H9 (cell line): ENCODE data around the gene PUS7. TPM values are rescaled to one million over a fixed set of nuclear protein-coding genes. Genes with fewer than 3 reads are reported as not detected.

Experiments used
- DNase-seq: peaks from one replicate; pipeline ENCODE4 v3.0.0-alpha.2; 2017
- H2AFZ ChIP-seq: one replicate; pipeline ENCODE4 v1.6.1; 2013; ENCODE audit warnings: mild to moderate bottlenecking, low read length, control low read depth, moderate library complexity
- H2AK5ac ChIP-seq: 2 replicates; pipeline ENCODE4 v1.6.1; 2013; ENCODE audit warnings: low read length, control low read depth, mixed read lengths; ENCODE audit not compliant: insufficient read length
- H2BK120ac ChIP-seq: one replicate; pipeline ENCODE4 v1.6.1; 2013; ENCODE audit warnings: low read depth, mild to moderate bottlenecking, low read length, control low read depth, inconsistent platforms; ENCODE audit not compliant: poor library complexity, severe bottlenecking
- H2BK12ac ChIP-seq: 2 replicates; pipeline ENCODE4 v1.6.1; 2013; ENCODE audit warnings: low read length, control low read depth, mixed read lengths, low read depth; ENCODE audit not compliant: insufficient read length
- H2BK15ac ChIP-seq: 2 replicates; pipeline ENCODE4 v1.6.1; 2013; ENCODE audit warnings: low read depth, low read length, control low read depth
- H2BK20ac ChIP-seq: one replicate; pipeline ENCODE4 v1.6.1; 2013; ENCODE audit warnings: low read depth, mild to moderate bottlenecking, low read length, control low read depth, inconsistent platforms; ENCODE audit not compliant: poor library complexity, severe bottlenecking
- H2BK5ac ChIP-seq: 2 replicates; pipeline ENCODE4 v1.6.1; 2013; ENCODE audit warnings: low read length, control low read depth, mixed read lengths; ENCODE audit not compliant: insufficient read length
- H3K14ac ChIP-seq: 2 replicates; pipeline ENCODE4 v1.6.1; 2013; ENCODE audit warnings: low read length, control low read depth; ENCODE audit not compliant: insufficient read depth
- H3K18ac ChIP-seq: 2 replicates; pipeline ENCODE4 v1.6.1; 2013; ENCODE audit warnings: low read depth, mild to moderate bottlenecking, mixed read lengths, low read length, control low read depth; ENCODE audit not compliant: insufficient read length
- H3K23ac ChIP-seq: 2 replicates; pipeline ENCODE4 v1.6.1; 2013; ENCODE audit warnings: low read length, control low read depth, mixed read lengths, low read depth; ENCODE audit not compliant: insufficient read length
- H3K23me2 ChIP-seq: 2 replicates; pipeline ENCODE4 v1.6.1; 2013; ENCODE audit warnings: low read depth, mild to moderate bottlenecking, mixed read lengths, low read length, control low read depth; ENCODE audit not compliant: insufficient read length, poor library complexity, severe bottlenecking
- H3K27ac ChIP-seq: 2 replicates; pipeline ENCODE4 v1.5.1; 2013; ENCODE audit warnings: low read length, control low read depth, mixed read lengths, low read depth; ENCODE audit not compliant: insufficient read length
- H3K27me3 ChIP-seq: 2 replicates; pipeline ENCODE4 v1.6.1; 2013; ENCODE audit warnings: low read length, control low read depth, inconsistent platforms; ENCODE audit not compliant: insufficient read depth
- H3K4ac ChIP-seq: 2 replicates; pipeline ENCODE4 v1.6.1; 2013; ENCODE audit warnings: low read depth, mild to moderate bottlenecking, control low read depth, inconsistent platforms, low read length, moderate library complexity
- H3K4me1 ChIP-seq: 2 replicates; pipeline ENCODE4 v1.6.1; 2013; ENCODE audit warnings: low read length, control low read depth, inconsistent platforms; ENCODE audit not compliant: insufficient read depth
- H3K4me2 ChIP-seq: 2 replicates; pipeline ENCODE4 v1.6.1; 2013; ENCODE audit warnings: low read length, control low read depth, mixed read lengths; ENCODE audit not compliant: insufficient read length, insufficient read depth
- H3K56ac ChIP-seq: 2 replicates; pipeline ENCODE4 v1.6.1; 2013; ENCODE audit warnings: low read depth, mild to moderate bottlenecking, mixed read lengths, low read length, control low read depth; ENCODE audit not compliant: insufficient read length
- H3K79me1 ChIP-seq: 2 replicates; pipeline ENCODE4 v1.6.1; 2013; ENCODE audit warnings: low read depth, mild to moderate bottlenecking, moderate library complexity, low read length, control low read depth, inconsistent platforms; ENCODE audit not compliant: insufficient read depth, poor library complexity, severe bottlenecking
- H3K79me2 ChIP-seq: 2 replicates; pipeline ENCODE4 v1.6.1; 2013; ENCODE audit warnings: low read length, control low read depth, inconsistent platforms; ENCODE audit not compliant: insufficient read depth
- H3K9ac ChIP-seq: 2 replicates; pipeline ENCODE4 v1.6.1; 2013; ENCODE audit warnings: low read length, control low read depth, mixed read lengths; ENCODE audit not compliant: insufficient read length; ENCODE audit errors: extremely low read depth
- H3K9me3 ChIP-seq: one replicate; pipeline ENCODE4 v1.6.1; 2013; ENCODE audit warnings: low read depth, low read length, inconsistent platforms; ENCODE audit not compliant: control insufficient read depth
- H3T11ph ChIP-seq: one replicate; pipeline ENCODE4 v1.6.1; 2013; ENCODE audit warnings: mild to moderate bottlenecking, low read length, control low read depth, inconsistent platforms
- H4K20me1 ChIP-seq: one replicate; pipeline ENCODE4 v1.6.1; 2013; ENCODE audit not compliant: control insufficient read depth, insufficient read length, insufficient read depth
- H4K5ac ChIP-seq: 2 replicates; pipeline ENCODE4 v1.6.1; 2013; ENCODE audit warnings: low read depth, mild to moderate bottlenecking, mixed read lengths, low read length, control low read depth; ENCODE audit not compliant: insufficient read length
- H4K8ac ChIP-seq: replicated peaks from 2 replicates; pipeline ENCODE4 v1.6.1; 2013; ENCODE audit warnings: low read length, control low read depth, mixed read lengths, low read depth; ENCODE audit not compliant: insufficient read length
- H4K91ac ChIP-seq: 2 replicates; pipeline ENCODE4 v1.6.1; 2013; ENCODE audit warnings: low read depth, mild to moderate bottlenecking, moderate library complexity, mixed read lengths, low read length, control low read depth; ENCODE audit not compliant: insufficient read length
- H3K27ac Mint-ChIP-seq, 3 experiments: 2 replicates in 2 of 3; 3 replicates in 1 of 3; pipeline ENCODE4 v1.8.0; 2020 to 2021; ENCODE audit warnings: mixed read lengths in 3 of 3, mild to moderate bottlenecking in 1 of 3, moderate library complexity in 1 of 3
- H3K27me3 Mint-ChIP-seq: 2 replicates; pipeline ENCODE4 v1.8.0; 2021; ENCODE audit warnings: low read depth, mild to moderate bottlenecking, moderate library complexity, mixed read lengths
- H3K36me3 Mint-ChIP-seq, 3 experiments: 2 replicates in 2 of 3; 3 replicates in 1 of 3; pipeline ENCODE4 v1.8.0; 2020 to 2021; ENCODE audit warnings: low read depth in 3 of 3, mixed read lengths in 3 of 3; ENCODE audit not compliant: insufficient read depth in 1 of 3
- H3K4me1 Mint-ChIP-seq, 2 experiments: 2 replicates each; pipeline ENCODE4 v1.8.0; 2020; ENCODE audit warnings: mixed read lengths in 2 of 2
- H3K4me3 Mint-ChIP-seq, 2 experiments: 2 replicates in 1 of 2; 3 replicates in 1 of 2; pipeline ENCODE4 v1.8.0; 2020 to 2021; ENCODE audit warnings: mild to moderate bottlenecking in 2 of 2, mixed read lengths in 2 of 2, moderate library complexity in 1 of 2
- H3K9me3 Mint-ChIP-seq, 2 experiments: 2 replicates in 1 of 2; 3 replicates in 1 of 2; pipeline ENCODE4 v1.8.0; 2020; ENCODE audit warnings: mild to moderate bottlenecking in 2 of 2, mixed read lengths in 2 of 2, moderate library complexity in 1 of 2
- WGBS: extraction: QIAGEN DNeasy Blood & Tissue Kit; methylation state at CpG from one replicate; pipeline ENCODE4 v1.1.7; 2013; ENCODE audit warnings: missing lambda C conversion rate, low lambda C conversion rate, mixed read lengths; ENCODE audit not compliant: insufficient read length; ENCODE audit errors: extremely low coverage; 5-methylcytosine and 5-hydroxymethylcytosine counted together
- total RNA-seq: library from RNA; stranded (reverse); gene quantifications from 2 replicates; pipeline ENCODE4 v1.2.1, GENCODE V29; 2021
- TF ChIP-seq, protein P1 (sequence below): fragments of 200-600 bp; sonication (generic); conservative IDR thresholded peaks from 3 replicates; pipeline ENCODE4 v1.8.0; 2021; ENCODE audit warnings: antibody characterized with exemption, mild to moderate bottlenecking

Gene PUS7
- total RNA-seq, 1 experiment from 2014 or later = 54.3 TPM

DNA sequence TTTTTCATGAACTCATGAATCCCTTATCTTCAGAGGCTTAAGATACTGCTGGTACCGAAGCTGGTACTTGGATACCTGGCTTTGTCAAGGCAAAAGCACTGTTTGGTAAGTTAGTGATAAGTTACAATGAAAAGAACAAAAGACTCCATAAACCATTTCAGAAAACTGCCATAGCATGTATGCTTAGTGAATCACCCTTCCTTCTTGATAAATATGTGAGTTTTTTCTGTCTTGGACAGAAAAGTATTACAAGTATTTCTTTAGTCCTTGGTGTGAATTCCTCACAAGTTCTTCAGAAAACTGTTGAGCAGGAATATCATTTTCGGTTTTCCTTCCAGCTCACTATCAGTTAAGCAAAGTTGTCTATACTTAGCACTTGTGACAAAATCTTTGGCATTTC is 25.6 kb downstream of the PUS7 start:
- Histone ChIP-seq H4K91ac (no peak overlapping the region), H3K56ac (no peak overlapping the region), H2BK15ac (no peak overlapping the region), H3K23ac (no peak overlapping the region), H3K79me1 (no peaks in the 10 kb centered on the region), H2BK20ac (no peak overlapping the region), H3K79me2 (no peaks in the 10 kb centered on the region), H3K4me2 (no peak overlapping the region), H3K18ac (no peak overlapping the region), H3K27me3 (no peaks in the 10 kb centered on the region), H3K4ac (no peak overlapping the region), H2BK120ac (no peak overlapping the region), H2AFZ (no peak overlapping the region), H4K5ac (no peak overlapping the region), H3K4me1 (no peaks in the 10 kb centered on the region), H3T11ph (no peak overlapping the region), H2AK5ac (no peak overlapping the region), H3K9me3 (no peaks in the 10 kb centered on the region), H3K27ac (no peak overlapping the region), H3K9ac (no peak overlapping the region), H2BK5ac (no peak overlapping the region), H3K23me2 (no peaks in the 10 kb centered on the region), H4K20me1 (no peaks in the 10 kb centered on the region), H2BK12ac (no peak overlapping the region), H3K14ac (no peak overlapping the region), H4K8ac (no peak overlapping the region)
- Mint-ChIP-seq H3K4me1 (peaks cover 0 to 4% of the 10 kb centered on the region in 2 experiments; a peak in 3 of 4 replicates), H3K4me3 (no peak overlapping the region), H3K27me3 (no peaks in the 10 kb centered on the region), H3K27ac (no peak overlapping the region), H3K36me3 (peaks cover 21 to 55% (median 23%) of the 10 kb centered on the region in 3 experiments; a peak in 6 of 7 replicates), H3K9me3 (no peaks in the 10 kb centered on the region)
- TF ChIP-seq, protein P1, sequence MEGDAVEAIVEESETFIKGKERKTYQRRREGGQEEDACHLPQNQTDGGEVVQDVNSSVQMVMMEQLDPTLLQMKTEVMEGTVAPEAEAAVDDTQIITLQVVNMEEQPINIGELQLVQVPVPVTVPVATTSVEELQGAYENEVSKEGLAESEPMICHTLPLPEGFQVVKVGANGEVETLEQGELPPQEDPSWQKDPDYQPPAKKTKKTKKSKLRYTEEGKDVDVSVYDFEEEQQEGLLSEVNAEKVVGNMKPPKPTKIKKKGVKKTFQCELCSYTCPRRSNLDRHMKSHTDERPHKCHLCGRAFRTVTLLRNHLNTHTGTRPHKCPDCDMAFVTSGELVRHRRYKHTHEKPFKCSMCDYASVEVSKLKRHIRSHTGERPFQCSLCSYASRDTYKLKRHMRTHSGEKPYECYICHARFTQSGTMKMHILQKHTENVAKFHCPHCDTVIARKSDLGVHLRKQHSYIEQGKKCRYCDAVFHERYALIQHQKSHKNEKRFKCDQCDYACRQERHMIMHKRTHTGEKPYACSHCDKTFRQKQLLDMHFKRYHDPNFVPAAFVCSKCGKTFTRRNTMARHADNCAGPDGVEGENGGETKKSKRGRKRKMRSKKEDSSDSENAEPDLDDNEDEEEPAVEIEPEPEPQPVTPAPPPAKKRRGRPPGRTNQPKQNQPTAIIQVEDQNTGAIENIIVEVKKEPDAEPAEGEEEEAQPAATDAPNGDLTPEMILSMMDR = no peak
- no CpG with 5 or more reads among the region's 2 CpGs for WGBS
- DNase-seq = no peak
